Ishikawa (cell line): ENCODE data around the gene GGCT.

Source experiments
- CEBPB ChIP-seq: IDR thresholded peaks from 2 replicates; pipeline ENCODE4 v1.6.1; 2012
- CREB1 ChIP-seq: IDR thresholded peaks from 2 replicates; pipeline ENCODE4 v1.6.1; 2012; ENCODE audit warnings: low read depth
- EGR1 ChIP-seq: IDR thresholded peaks from 2 replicates; pipeline ENCODE4 v1.6.1; 2012
- EP300 ChIP-seq: IDR thresholded peaks from 2 replicates; pipeline ENCODE4 v1.6.1; 2012; ENCODE audit warnings: borderline replicate concordance
- FOXM1 ChIP-seq: IDR thresholded peaks from 2 replicates; pipeline ENCODE4 v1.6.1; 2012; ENCODE audit warnings: low read depth, borderline replicate concordance
- NFIC ChIP-seq: IDR thresholded peaks from 2 replicates; pipeline ENCODE4 v1.6.1; 2012
- RAD21 ChIP-seq: IDR thresholded peaks from 2 replicates; pipeline ENCODE4 v1.6.1; 2012; ENCODE audit warnings: low read depth
- TAF1 ChIP-seq: IDR thresholded peaks from 2 replicates; pipeline ENCODE4 v1.6.1; 2012; ENCODE audit warnings: low read depth, mild to moderate bottlenecking
- TCF12 ChIP-seq: IDR thresholded peaks from 2 replicates; pipeline ENCODE4 v1.6.1; 2012; ENCODE audit warnings: low read depth
- TEAD4 ChIP-seq: IDR thresholded peaks from 2 replicates; pipeline ENCODE4 v1.6.1; 2012
- YY1 ChIP-seq: IDR thresholded peaks from 2 replicates; pipeline ENCODE4 v1.6.1; 2012; ENCODE audit warnings: low read depth
- ZBTB7A ChIP-seq: IDR thresholded peaks from 2 replicates; pipeline ENCODE4 v1.6.1; 2012; ENCODE audit warnings: low read depth
- TF ChIP-seq, protein P1 (sequence below): IDR thresholded peaks from 2 replicates; pipeline ENCODE4 v1.6.1; 2012
- TF ChIP-seq, protein P2 (sequence below): IDR thresholded peaks from 2 replicates; pipeline ENCODE4 v1.6.1; 2012
- TF ChIP-seq, protein P3 (sequence below): IDR thresholded peaks from 2 replicates; pipeline ENCODE4 v1.6.1; 2012; ENCODE audit warnings: low read depth, mild to moderate bottlenecking

GGCT gene

DNA sequence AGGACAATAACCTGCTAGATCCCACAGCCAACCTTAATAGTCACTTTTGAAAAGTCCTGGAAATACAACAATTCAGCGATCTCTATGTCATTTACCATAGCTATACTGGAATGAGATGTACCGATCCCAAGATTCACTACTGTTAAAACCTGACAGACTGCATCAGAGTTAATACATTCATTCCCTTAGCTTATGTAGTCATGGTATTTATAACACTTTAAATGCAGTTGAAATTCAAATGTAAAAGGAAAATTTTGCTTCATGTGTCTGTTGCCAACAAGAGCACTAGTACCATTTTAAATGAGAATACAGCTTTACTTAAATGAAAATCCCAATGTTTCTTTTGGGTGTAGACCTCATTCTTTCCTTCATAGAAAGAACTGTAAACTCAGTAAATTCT lies 11.1 kb upstream of the GGCT start:
- TF ChIP-seq, protein P1, sequence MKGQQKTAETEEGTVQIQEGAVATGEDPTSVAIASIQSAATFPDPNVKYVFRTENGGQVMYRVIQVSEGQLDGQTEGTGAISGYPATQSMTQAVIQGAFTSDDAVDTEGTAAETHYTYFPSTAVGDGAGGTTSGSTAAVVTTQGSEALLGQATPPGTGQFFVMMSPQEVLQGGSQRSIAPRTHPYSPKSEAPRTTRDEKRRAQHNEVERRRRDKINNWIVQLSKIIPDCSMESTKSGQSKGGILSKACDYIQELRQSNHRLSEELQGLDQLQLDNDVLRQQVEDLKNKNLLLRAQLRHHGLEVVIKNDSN, result no peak
- TF ChIP-seq, protein P2, sequence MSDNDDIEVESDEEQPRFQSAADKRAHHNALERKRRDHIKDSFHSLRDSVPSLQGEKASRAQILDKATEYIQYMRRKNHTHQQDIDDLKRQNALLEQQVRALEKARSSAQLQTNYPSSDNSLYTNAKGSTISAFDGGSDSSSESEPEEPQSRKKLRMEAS, result no peak
- TF ChIP-seq RAD21 (no peak), NFIC (no peak), TEAD4 (no peak), TCF12 (no peak), TAF1 (no peak), EP300 (no peak), YY1 (no peak), CEBPB (no peak), EGR1 (no peak), CREB1 (no peak), FOXM1 (no peak), ZBTB7A (no peak)
- TF ChIP-seq, protein P3, sequence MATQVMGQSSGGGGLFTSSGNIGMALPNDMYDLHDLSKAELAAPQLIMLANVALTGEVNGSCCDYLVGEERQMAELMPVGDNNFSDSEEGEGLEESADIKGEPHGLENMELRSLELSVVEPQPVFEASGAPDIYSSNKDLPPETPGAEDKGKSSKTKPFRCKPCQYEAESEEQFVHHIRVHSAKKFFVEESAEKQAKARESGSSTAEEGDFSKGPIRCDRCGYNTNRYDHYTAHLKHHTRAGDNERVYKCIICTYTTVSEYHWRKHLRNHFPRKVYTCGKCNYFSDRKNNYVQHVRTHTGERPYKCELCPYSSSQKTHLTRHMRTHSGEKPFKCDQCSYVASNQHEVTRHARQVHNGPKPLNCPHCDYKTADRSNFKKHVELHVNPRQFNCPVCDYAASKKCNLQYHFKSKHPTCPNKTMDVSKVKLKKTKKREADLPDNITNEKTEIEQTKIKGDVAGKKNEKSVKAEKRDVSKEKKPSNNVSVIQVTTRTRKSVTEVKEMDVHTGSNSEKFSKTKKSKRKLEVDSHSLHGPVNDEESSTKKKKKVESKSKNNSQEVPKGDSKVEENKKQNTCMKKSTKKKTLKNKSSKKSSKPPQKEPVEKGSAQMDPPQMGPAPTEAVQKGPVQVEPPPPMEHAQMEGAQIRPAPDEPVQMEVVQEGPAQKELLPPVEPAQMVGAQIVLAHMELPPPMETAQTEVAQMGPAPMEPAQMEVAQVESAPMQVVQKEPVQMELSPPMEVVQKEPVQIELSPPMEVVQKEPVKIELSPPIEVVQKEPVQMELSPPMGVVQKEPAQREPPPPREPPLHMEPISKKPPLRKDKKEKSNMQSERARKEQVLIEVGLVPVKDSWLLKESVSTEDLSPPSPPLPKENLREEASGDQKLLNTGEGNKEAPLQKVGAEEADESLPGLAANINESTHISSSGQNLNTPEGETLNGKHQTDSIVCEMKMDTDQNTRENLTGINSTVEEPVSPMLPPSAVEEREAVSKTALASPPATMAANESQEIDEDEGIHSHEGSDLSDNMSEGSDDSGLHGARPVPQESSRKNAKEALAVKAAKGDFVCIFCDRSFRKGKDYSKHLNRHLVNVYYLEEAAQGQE, result no peak

DNA sequence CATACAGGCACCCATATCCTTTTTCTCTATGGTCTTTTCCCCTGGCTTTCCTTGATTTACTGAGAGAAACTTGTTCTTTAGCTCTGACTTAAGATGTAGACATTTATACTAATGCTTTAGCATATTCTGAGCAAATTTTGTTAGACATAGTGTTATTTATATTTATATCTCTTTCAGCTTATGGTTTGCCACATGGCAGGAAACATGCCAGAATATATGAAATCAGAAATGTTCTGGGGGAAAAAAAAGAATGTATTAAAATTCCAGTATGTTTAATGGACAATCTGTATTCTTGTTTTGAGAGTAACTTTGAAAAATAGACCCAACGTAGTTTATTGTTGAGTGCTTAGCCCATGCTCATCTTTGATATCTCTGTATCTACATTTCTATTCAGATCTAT lies 10.1 kb upstream of the GGCT start:
- TF ChIP-seq ZBTB7A, result no peak
- no peak for TF ChIP-seq RAD21

DNA sequence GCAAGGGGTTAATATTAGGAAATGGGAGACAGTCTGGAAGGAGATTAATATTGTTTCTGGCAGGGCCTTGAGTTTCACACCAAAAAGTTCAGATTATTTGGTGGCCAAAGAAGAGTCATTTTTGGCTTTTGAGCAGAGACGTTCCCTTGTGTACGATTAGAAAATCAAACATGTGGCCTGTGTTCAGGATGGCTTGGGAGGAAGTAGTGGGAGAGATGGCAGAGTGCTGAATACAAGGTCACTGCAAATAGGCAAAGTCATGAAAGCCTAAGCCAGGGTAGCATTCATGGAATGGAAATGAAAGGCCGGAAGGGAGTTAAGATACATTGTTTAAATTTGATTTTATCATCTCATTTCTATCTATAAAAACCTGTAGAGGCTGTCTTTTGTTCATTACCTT lies 9.5 kb upstream of the GGCT start:
- TF ChIP-seq TCF12 (no peak), FOXM1 (no peak), EGR1 (no peak), TEAD4 (no peak), CREB1 (no peak), CEBPB (no peak), ZBTB7A (no peak)
- TF ChIP-seq, protein P2, result no peak
- TF ChIP-seq, protein P3, result no peak
- TF ChIP-seq, protein P1, result no peak

DNA sequence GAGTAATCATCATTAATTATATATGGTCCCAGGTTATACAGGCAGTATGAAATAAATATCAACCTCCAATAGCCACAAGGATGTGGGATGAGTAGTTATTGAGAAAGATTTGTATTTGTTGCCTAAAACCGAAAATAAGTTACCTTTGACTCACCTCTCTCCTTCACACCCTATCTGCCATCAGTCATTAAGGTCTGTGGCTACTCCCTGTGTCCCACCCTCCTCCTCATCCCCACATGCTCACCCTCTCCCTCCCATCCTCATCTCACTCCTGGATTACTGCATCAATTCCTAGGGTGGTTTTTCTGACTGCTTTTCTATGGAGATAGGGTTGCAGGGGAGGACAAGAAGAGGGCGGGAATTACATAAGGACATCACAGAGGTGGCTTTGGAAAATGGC lies 9.1 kb upstream of the GGCT start:
- TF ChIP-seq TEAD4 (no peak), EP300 (no peak), TCF12 (no peak), CEBPB (no peak)

DNA sequence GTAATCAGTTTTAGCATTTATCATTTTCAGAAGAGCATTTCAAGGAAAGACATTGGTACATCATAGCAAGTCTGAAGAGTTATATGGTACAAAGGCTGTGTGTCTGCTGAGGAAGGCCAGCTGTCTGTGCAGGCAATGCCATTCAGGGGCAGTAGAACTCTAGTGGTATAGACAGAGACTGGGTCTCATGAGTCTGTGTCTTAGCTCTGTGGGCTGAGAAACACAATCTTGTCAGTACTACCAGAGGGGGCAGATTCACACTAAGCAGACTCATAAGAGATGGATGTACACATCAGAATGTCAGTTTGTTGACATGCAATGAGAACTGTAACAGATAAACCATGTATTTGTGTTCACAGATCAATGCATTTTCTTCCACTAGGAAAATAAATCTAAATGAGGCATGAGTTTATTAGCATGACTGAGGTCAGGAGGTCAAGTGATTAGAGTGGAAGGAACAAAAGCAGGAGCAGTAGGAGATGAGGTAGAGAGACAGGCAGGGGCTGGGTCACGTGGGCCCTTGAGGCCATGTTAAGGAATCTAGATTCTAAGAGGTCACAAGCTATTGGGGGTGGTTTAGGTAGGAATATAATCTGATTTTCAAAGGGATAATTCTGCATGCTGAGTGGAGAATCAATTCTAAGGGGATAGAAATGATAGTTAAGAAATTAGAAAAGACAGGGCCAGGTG lies 7.5 kb upstream of the GGCT start:
- TF ChIP-seq TCF12, result no peak
- no peak for TF ChIP-seq RAD21
- no peak for TF ChIP-seq EGR1
- no peak for TF ChIP-seq NFIC
- no peak for TF ChIP-seq EP300
- no peak for TF ChIP-seq FOXM1
- TF ChIP-seq, protein P2, result no peak

DNA sequence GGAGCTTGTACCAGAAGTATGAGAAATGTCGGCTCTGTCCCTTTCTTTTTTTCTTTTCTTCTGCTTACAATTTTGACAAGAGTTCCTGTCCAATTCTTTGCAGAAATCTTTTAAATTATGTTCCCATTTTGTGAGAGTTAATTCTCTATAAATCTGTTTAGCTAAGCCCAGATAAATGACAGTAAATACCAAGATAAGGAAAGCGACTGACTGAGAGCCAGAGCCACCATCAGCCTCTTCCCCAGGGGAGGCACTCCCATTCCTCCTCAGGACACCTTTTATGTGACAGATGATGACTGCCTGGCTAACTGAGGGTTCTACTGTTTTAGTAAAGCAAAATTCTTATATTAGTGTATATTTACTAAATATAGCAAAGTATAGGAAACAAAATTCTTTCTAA lies 6.9 kb upstream of the GGCT start:
- TF ChIP-seq CREB1 (no peak), EP300 (no peak), TEAD4 (no peak), FOXM1 (no peak), NFIC (no peak), ZBTB7A (no peak), RAD21 (no peak), TCF12 (no peak), EGR1 (no peak)
- TF ChIP-seq, protein P3, result no peak
- TF ChIP-seq, protein P1, result no peak
